PC-3 (cell line): ENCODE data around the gene ZBTB45. TPM values are rescaled to one million over a fixed set of nuclear protein-coding genes. Genes with fewer than 3 reads are reported as not detected.
A peak's percentile ranks its signal among the peaks of the same experiment; 100 is the strongest.

ENCODE experiments used
- ATAC-seq: fragments of 200-7000 bp; cut with Tn5 transposase; 2 replicates; pipeline ENCODE4 v1.9.1; 2020; ENCODE audit warnings: mild to moderate bottlenecking, moderate library complexity
- BruUV-seq: library from RNA; stranded (reverse); fragments of 400-500 nt; replicated peaks from 2 replicates; lab custom pipeline; 2021; lab: Mats Ljungman, UMichigan
- CTCF ChIA-PET: fragments of 300-600 bp; sonication (Branson Sonifier 250); formaldehyde crosslinking; loops from one replicate; lab custom pipeline; 2022; ENCODE audit warnings: antibody characterized with exemption; lab: Charles Lee
- POLR2A ChIA-PET: fragments of 300-600 bp; sonication (Branson Sonifier 250); formaldehyde crosslinking; loops from one replicate; lab custom pipeline; 2022; ENCODE audit warnings: antibody characterized with exemption; ENCODE audit not compliant: unreplicated experiment; lab: Charles Lee
- DNase-seq: peaks from one replicate; pipeline ENCODE4 v3.0.0-alpha.2; 2015
- H2AFZ ChIP-seq: fragments of 300-600 bp; sonication (generic); 2 replicates; pipeline ENCODE4 v1.6.0; 2016; ENCODE audit warnings: antibody characterized with exemption, low read length
- H3F3A ChIP-seq: fragments of 300-600 bp; sonication (generic); one replicate; pipeline ENCODE4 v1.6.0; 2017; ENCODE audit warnings: antibody characterized with exemption, low read length, control low read depth, mild to moderate bottlenecking; ENCODE audit not compliant: unreplicated experiment
- H3K27ac ChIP-seq: fragments of 300-600 bp; sonication (generic); 2 replicates; pipeline ENCODE4 v1.5.1; 2016; ENCODE audit warnings: mild to moderate bottlenecking, low read length
- H3K27me3 ChIP-seq: fragments of 300-600 bp; sonication (generic); 2 replicates; pipeline ENCODE4 v1.6.1; 2016; ENCODE audit warnings: low read length, mixed read lengths
- H3K36me3 ChIP-seq: fragments of 300-600 bp; sonication (generic); 2 replicates; pipeline ENCODE4 v1.6.1; 2016; ENCODE audit warnings: low read depth, mixed run types, low read length, mixed read lengths
- H3K4me1 ChIP-seq: fragments of 300-600 bp; sonication (generic); 2 replicates; pipeline ENCODE4 v1.5.1; 2016; ENCODE audit warnings: low read length; ENCODE audit not compliant: insufficient read depth
- H3K4me2 ChIP-seq: fragments of 300-600 bp; sonication (generic); 2 replicates; pipeline ENCODE4 v1.6.0; 2016; ENCODE audit warnings: low read length
- H3K4me3 ChIP-seq: fragments of 300-600 bp; sonication (generic); 2 replicates; pipeline ENCODE4 v1.5.1; 2016; ENCODE audit warnings: mild to moderate bottlenecking, low read length, mixed read lengths
- H3K79me2 ChIP-seq: fragments of 300-600 bp; sonication (generic); 2 replicates; pipeline ENCODE4 v1.6.1; 2017; ENCODE audit warnings: low read length, mixed read lengths
- H3K9ac ChIP-seq: fragments of 300-600 bp; sonication (generic); 2 replicates; pipeline ENCODE4 v1.6.0; 2016; ENCODE audit warnings: mild to moderate bottlenecking, low read length
- H3K9me2 ChIP-seq: fragments of 300-600 bp; sonication (generic); replicated peaks from 2 replicates; pipeline ENCODE4 v1.6.1; 2016; ENCODE audit warnings: mixed run types, low read length, mixed read lengths
- H3K9me3 ChIP-seq: fragments of 300-600 bp; sonication (generic); 2 replicates; pipeline ENCODE4 v1.6.1; 2016; ENCODE audit warnings: low read length, mixed read lengths
- H4K20me1 ChIP-seq: fragments of 300-600 bp; sonication (generic); 2 replicates; pipeline ENCODE4 v1.6.1; 2016; ENCODE audit warnings: low read length, mixed read lengths
- CTCF ChIP-seq: fragments of 300-600 bp; sonication (generic); conservative IDR thresholded peaks from 2 replicates; pipeline ENCODE4 v1.5.1; 2017; ENCODE audit warnings: antibody characterized with exemption, low read depth, mild to moderate bottlenecking, low read length
- EZH2 ChIP-seq: fragments of 300-600 bp; sonication (generic); IDR thresholded peaks from one replicate; pipeline ENCODE4 v1.6.1; 2017; ENCODE audit warnings: antibody characterized with exemption, mild to moderate bottlenecking, low read length; ENCODE audit not compliant: unreplicated experiment
- EZH2phosphoT487 ChIP-seq: fragments of 300-600 bp; sonication (generic); IDR thresholded peaks from 2 replicates; pipeline ENCODE4 v1.6.1; 2018; ENCODE audit warnings: mild to moderate bottlenecking, antibody characterized with exemption, low read length, borderline replicate concordance
- intact Hi-C: fragments of 100-400 bp; cut with micrococcal nuclease; formaldehyde crosslinking; loops from 2 replicates; pipeline ENCODE4 v1.9.0; 2023
- total RNA-seq: library from RNA; depleted of rRNA; stranded (reverse); fragments of >200 nt; gene quantifications from 2 replicates; pipeline ENCODE4 v1.2.3, GENCODE V29; 2014

ZBTB45 gene
- total RNA-seq, 1 experiment from 2014 or later, result 14.0 TPM

GRCh38 chr19:58547323-58548312 is 28.0 kb upstream of the ZBTB45 start:
- Histone ChIP-seq H4K20me1 (peaks cover 63% of the 10 kb centered on the region), H3K9me2 (no peaks in the 10 kb centered on the region), H3K27me3 (no peaks in the 10 kb centered on the region), H3K4me3 (peak overlapping the region; percentile 92; the same call in 1 of the 2 replicates), H3F3A (peaks cover 6% of the 10 kb centered on the region), H3K27ac (no peak overlapping the region), H2AFZ (no peak overlapping the region), H3K79me2 (peaks cover 55% of the 10 kb centered on the region), H3K9ac (no peak overlapping the region), H3K9me3 (no peaks in the 10 kb centered on the region), H3K4me1 (peaks cover 13% of the 10 kb centered on the region), H3K36me3 (peaks cover 72% of the 10 kb centered on the region), H3K4me2 (peak overlapping the region; percentile 95; the same call in 1 of the 2 replicates)
- CTCF ChIA-PET, result no interaction called here
- DNase-seq (no peak), ATAC-seq (no peak)
- TSS peak; percentile 3 for BruUV-seq
- intact Hi-C loops, result no loop called here
- POLR2A ChIA-PET, result no interaction called here
- TF ChIP-seq CTCF, result no peak
- no peak for TF ChIP-seq EZH2phosphoT487
- TF ChIP-seq EZH2, result no peak

DNA sequence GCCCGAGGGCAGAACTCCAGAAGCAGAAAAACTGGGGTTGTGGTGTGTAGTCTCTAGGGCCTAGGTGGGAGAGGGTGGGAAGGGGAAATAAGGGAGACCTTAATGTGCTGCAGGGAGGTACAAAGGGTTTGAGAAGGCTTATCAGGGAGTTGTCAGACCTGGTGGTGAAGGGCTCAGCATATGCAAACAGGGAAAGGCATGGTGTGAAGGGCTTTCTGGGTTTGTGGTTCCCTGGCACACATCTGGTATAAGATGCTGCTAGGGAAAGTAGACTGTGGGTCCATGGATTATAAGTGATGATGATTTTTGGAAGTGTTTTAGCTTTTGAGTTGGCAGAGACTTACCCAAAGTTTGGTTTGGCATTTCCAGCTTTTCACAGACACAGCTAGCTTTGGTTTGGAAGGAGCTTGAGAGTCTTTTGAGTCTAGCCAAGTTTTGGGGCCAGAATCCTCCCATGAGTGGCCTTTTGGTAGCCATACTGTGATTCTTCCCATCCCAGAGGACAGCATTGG is 26.5 kb upstream of the ZBTB45 start:
- H3K27ac ChIP-seq, result no peak overlapping the region
- no peak for ATAC-seq
- H3K4me2 ChIP-seq, result peak overlapping the region; percentile 95
- H3K9ac ChIP-seq, result peak overlapping the region; percentile 89
- no TSS peak for BruUV-seq
- TF ChIP-seq CTCF (no peak), EZH2phosphoT487 (no peak), EZH2 (no peak)
- H3K79me2 ChIP-seq, result peaks cover 55% of the 10 kb centered on the region
- H3K4me1 ChIP-seq, result peaks cover 13% of the 10 kb centered on the region
- ChIA-PET POLR2A (interaction anchor here (0.6 kb wide), 1 partner anchor 13 kb away, joined by 4 read pairs; no protein-coding TSS in a partner anchor), CTCF (no interaction called here)
- peak overlapping the region; percentile 92 for H3K4me3 ChIP-seq
- no peak for DNase-seq
- H3F3A ChIP-seq, result peaks cover 5% of the 10 kb centered on the region
- intact Hi-C loops, result no loop called here
- H3K36me3 ChIP-seq, result peaks cover 59% of the 10 kb centered on the region
- no peak overlapping the region for H2AFZ ChIP-seq
- peaks cover 62% of the 10 kb centered on the region for H4K20me1 ChIP-seq
- no peaks in the 10 kb centered on the region for H3K27me3 ChIP-seq
- H3K9me2 ChIP-seq, result no peaks in the 10 kb centered on the region
- no peaks in the 10 kb centered on the region for H3K9me3 ChIP-seq
